DMS53 (cell line): ENCODE measurements around the gene HSPA1L.
A peak's percentile ranks its signal among the peaks of the same experiment; 100 is the strongest.

ENCODE experiments used
- DNase-seq: peaks from one replicate; lab custom pipeline; 2025; lab: John Stamatoyannopoulos, UW

Gene HSPA1L

GRCh38 chr6:31781244-31782125, 33.6 kb downstream of the HSPA1L start:
- DNase-seq: no peak

- no peak for DNase-seq
These were observed 34.4 kb downstream of the HSPA1L start for GRCh38 chr6:31780507-31781243.

GRCh38 chr6:31779908-31780307, 35.2 kb downstream of the HSPA1L start:
- no peak for DNase-seq

- no peak for DNase-seq
These were observed 35.8 kb downstream of the HSPA1L start for GRCh38 chr6:31778999-31779885.

GRCh38 chr6:31778193-31778592, 36.9 kb downstream of the HSPA1L start:
- no peak for DNase-seq

- DNase-seq: no peak
These were observed 37.4 kb downstream of the HSPA1L start for GRCh38 chr6:31777667-31778050.

- peak; percentile 98 for DNase-seq
These were observed 38.0 kb downstream of the HSPA1L start, which contains the start of gene VWA7 for GRCh38 chr6:31776989-31777666. Gene VWA7 (minus strand): TSS chr6:31777328. CDS start chr6:31776779, 549 bp downstream.

GRCh38 chr6:31776485-31776988, 38.5 kb downstream of the HSPA1L start:
- peak; percentile 92 for DNase-seq

- no peak for DNase-seq
These were observed 39.2 kb downstream of the HSPA1L start for GRCh38 chr6:31775633-31776484.

GRCh38 chr6:31775184-31775583, 39.9 kb downstream of the HSPA1L start:
- DNase-seq: peak; percentile 45

GRCh38 chr6:31771992-31772358, 43.1 kb downstream of the HSPA1L start:
- DNase-seq: no peak

- no peak for DNase-seq
These were observed 44.2 kb downstream of the HSPA1L start for GRCh38 chr6:31770860-31771259.

GRCh38 chr6:31769684-31770371, 45.3 kb downstream of the HSPA1L start:
- DNase-seq: peak; percentile 89

- no peak for DNase-seq
These were observed 46.5 kb downstream of the HSPA1L start for GRCh38 chr6:31768363-31769257.

GRCh38 chr6:31767096-31767645, 47.9 kb downstream of the HSPA1L start:
- no peak for DNase-seq

- peak; percentile 80 for DNase-seq
These were observed 48.9 kb downstream of the HSPA1L start for GRCh38 chr6:31765910-31766794.

GRCh38 chr6:31765559-31765909, 49.5 kb downstream of the HSPA1L start:
- no peak for DNase-seq
